Coronary artery (tissue), 2 donors: ENCODE results near the gene SLC25A15.

Source experiments
- DNase-seq: peaks from one replicate; pipeline ENCODE4 v3.0.0-alpha.2; 2017; ENCODE audit warnings: low spot score
- H3K27ac ChIP-seq, 2 donors: fragments of 200-600 bp; sonication (generic); one replicate each; pipeline ENCODE4 v1.5.1; 2016 to 2019
- H3K4me3 ChIP-seq: fragments of 200-600 bp; sonication (generic); 2 replicates; pipeline ENCODE4 v1.5.1; 2016; ENCODE audit warnings: mild to moderate bottlenecking, moderate library complexity
- TF ChIP-seq, protein P1 (sequence below): fragments of 200-600 bp; sonication (generic); IDR thresholded peaks from one replicate; pipeline ENCODE4 v1.5.1; 2019; ENCODE audit warnings: antibody characterized with exemption

The SLC25A15 gene

DNA sequence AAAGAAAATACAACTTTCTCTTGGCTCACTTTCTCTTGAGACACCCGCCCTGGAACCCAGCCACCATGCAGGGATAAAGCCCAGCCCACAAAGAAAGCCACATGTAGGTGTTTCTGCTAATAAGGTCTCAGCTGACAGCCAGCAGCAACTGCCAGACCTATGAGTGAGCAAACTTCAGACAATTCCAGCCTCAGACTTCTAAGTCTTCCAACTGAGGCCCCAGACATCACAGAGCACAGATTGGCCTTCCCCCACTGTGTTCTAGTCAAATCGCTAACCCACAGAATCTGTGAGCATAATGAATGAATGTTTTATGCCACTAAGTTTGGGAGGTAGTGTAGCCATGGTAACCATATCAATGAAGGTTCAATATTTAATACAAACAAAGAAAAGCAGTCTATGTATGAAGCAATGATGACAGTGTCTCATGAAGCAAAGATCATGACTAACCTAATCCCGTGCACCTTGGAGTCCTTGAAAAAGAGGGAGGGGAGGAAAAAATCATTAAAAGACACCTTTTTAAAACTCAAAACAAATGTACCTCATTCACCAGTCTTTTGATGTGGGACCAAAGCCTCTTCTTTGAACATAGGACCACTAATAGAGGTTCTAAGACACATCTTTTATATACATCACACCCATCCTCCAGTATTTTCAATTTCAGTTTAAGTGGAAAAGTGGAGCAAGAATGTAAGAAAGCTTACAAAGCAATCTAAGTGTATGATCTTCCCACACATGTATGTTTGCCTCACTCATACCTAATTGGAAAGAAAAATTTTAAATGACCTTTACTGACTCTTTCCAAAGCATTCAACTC is 24.6 kb upstream of the SLC25A15 start:
- H3K4me3 ChIP-seq = no peak overlapping the region
- DNase-seq = no peak
- H3K27ac ChIP-seq = no peak overlapping the region
- TF ChIP-seq, protein P1, sequence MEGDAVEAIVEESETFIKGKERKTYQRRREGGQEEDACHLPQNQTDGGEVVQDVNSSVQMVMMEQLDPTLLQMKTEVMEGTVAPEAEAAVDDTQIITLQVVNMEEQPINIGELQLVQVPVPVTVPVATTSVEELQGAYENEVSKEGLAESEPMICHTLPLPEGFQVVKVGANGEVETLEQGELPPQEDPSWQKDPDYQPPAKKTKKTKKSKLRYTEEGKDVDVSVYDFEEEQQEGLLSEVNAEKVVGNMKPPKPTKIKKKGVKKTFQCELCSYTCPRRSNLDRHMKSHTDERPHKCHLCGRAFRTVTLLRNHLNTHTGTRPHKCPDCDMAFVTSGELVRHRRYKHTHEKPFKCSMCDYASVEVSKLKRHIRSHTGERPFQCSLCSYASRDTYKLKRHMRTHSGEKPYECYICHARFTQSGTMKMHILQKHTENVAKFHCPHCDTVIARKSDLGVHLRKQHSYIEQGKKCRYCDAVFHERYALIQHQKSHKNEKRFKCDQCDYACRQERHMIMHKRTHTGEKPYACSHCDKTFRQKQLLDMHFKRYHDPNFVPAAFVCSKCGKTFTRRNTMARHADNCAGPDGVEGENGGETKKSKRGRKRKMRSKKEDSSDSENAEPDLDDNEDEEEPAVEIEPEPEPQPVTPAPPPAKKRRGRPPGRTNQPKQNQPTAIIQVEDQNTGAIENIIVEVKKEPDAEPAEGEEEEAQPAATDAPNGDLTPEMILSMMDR = no peak

DNA sequence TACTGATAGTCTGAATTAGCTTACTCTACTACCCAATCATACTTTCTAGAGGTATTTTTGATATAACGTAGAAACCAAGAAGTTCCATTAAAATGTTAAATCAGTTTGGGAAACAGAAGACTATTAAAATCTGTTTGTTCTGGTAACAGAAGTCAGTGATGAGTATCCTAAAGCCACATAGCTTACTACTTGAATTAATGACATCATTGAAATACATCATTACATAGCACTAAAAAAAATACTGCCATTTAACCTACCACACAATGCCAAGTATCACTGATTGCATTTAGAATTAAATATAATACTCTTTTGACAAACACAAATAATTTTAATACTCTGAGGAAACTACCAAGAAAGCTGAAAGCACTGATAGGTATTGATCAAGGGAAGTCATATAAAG is 23.8 kb upstream of the SLC25A15 start:
- TF ChIP-seq, protein P1 = no peak
- Histone ChIP-seq H3K4me3 (no peak overlapping the region), H3K27ac (no peak overlapping the region)

DNA sequence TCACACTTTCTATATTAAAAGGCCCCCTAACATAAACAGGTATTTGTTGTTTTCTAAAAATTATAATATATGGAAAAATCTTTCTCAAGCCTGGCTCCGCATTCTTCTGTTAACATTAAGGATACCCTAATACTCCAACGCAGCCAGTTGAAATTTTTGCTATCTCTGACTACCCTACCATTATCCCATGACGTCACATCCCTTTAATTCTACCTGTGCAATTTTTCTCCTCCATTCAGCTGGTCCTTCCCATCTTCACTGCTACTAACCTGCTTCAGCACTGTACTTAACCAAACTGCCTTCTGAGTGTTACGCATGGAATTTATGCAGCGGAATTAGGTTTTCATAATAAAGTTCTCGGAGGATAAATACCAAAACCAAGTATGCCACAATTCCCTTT is 19.4 kb upstream of the SLC25A15 start:
- Histone ChIP-seq H3K27ac (peak overlapping the region in 1 of 2 donors; percentile 85), H3K4me3 (peak overlapping the region; percentile 80)
- TF ChIP-seq, protein P1 = no peak
- no peak for DNase-seq

More for the DNA sequence above, 23.8 kb upstream of the SLC25A15 start:
- no peak for DNase-seq

DNA sequence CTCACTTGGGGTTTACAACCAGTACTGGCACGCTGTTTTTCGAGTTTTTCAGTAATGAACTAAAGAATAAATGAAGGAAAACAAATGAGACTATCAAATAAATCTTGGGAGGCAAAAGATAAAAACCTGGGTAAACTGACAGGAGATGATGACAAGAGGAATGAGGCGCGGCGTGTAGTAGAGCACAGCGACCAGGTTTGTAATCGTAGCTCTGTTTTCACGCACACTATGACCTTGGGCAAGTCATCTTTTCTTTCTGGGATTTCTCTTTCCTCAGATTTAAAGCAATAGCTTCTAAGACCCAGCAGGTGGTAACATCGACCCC is 18.8 kb upstream of the SLC25A15 start:
- TF ChIP-seq, protein P1 = no peak
- peak overlapping the region; percentile 84 to 85 for H3K27ac ChIP-seq
- no peak for DNase-seq
- peak overlapping the region; percentile 80 for H3K4me3 ChIP-seq

DNA sequence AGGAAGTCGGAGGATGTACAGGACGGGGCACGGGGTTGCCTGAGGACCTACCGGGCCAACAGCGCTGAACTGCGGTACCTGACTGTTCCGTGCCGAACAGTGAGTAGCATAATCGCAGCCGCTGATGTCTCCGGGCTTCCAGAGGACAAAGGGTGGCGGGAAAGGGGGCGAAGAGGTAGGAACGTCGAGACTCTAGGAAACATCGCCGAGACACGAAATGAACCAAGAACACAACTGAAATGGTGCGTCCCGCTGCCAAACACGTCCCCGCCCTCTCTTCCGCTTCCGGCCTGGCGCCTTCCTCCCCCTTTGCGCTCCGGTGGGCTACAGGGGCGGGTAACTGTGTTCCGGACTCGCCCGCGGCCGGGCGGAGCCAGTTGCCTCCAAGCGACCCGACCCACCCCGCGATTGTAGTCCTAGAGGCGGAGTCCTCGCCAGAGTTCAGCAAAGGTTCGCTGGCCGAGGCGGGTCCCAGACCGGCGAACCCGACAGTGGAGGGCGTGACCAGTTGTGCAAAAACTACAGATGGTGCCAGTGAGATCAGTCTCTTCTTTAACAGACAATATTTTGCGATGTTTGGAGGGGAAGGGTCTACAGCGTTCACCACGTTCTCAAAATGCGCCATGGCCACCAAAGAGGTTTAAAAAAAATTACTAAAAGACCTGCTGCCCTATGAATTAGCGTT is 18.3 kb upstream of the SLC25A15 start, which contains the start of gene MRPS31:
Gene MRPS31, minus strand, starts transcription at position 257 of the 685 bp plus-strand sequence. Its CDS starts 54 bp downstream, at position 203.
- TF ChIP-seq, protein P1 = no peak
- Histone ChIP-seq H3K4me3 (peak within 1 kb of the TSS; percentile 80), H3K27ac (peak within 1 kb of the TSS; percentile 84 to 85)
- peak; percentile 97 for DNase-seq

DNA sequence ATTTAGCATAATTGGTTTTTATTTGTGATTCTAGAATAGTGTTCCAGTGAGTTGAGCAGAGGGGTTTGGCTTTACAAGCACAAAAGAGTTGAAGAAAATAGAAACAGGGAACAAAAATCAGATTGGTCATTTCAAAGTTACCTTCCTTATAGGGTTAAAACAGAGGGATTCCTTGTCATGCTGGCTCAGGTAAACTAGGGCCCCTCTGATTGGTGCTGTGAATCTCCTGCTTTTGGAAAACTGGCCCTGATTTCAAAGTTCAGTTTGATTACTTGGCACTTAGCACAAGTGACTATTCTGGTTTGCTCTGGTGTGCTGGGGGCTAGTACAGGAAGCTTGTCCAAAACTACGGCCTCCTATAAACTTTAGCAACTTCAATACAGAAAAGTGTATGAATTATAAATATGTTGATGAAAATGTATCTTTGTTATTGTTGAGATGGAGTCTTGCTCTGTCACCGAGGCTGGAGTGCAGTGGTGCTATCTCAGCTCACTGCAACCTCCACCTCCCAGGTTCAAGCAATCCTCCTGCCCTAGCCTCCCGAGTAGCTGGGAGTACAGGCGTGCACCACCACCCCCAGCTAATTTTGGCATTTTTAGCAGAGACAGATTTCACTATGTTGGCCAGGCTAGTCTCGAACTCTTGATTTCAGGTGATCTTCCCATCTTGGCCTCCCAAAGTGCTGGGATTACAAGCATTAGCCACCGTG is 16.5 kb upstream of the SLC25A15 start:
- TF ChIP-seq, protein P1 = no peak
- H3K4me3 ChIP-seq = no peak overlapping the region
- no peak overlapping the region for H3K27ac ChIP-seq
- DNase-seq = no peak
